HEK293 (cell line): ENCODE results near the gene DCHS2.

ENCODE experiments used
- CTCF ChIA-PET: fragments of 350-600 bp; formaldehyde crosslinking; extraction: SDS; loops from one replicate; lab custom pipeline; 2021; ENCODE audit warnings: antibody characterized with exemption; lab: Yijun Ruan, JAX
- POLR2A ChIA-PET: fragments of 300-600 bp; formaldehyde crosslinking; extraction: SDS; loops from one replicate; lab custom pipeline; 2020; ENCODE audit warnings: antibody characterized with exemption, inconsistent platforms; lab: Yijun Ruan, JAX
- H3K27ac ChIP-seq: fragments of 200-500 bp; sonication (Bioruptor generic); 2 replicates; pipeline ENCODE4 v1.5.1; 2014; ENCODE audit warnings: low read depth, low read length, control low read depth, inconsistent platforms; ENCODE audit errors: extremely low read depth
- H3K36me3 ChIP-seq, 2 experiments: fragments of 200-500 bp in 1 of 2; sonication (Bioruptor generic) in 1 of 2; 1 replicate in 1 of 2; 2 replicates in 1 of 2; pipeline ENCODE4 v1.5.1; 2014 to 2017; ENCODE audit warnings: inconsistent platforms in 2 of 2, low read length in 2 of 2; ENCODE audit not compliant: control insufficient read depth in 2 of 2, insufficient read depth in 1 of 2
- H3K4me1 ChIP-seq: fragments of 200-500 bp; sonication (Bioruptor generic); 2 replicates; pipeline ENCODE4 v1.5.1; 2014; ENCODE audit warnings: mild to moderate bottlenecking, low read length, inconsistent platforms; ENCODE audit not compliant: control insufficient read depth, insufficient read depth
- H3K4me3 ChIP-seq: 2 replicates; pipeline ENCODE4 v1.5.1; 2011; ENCODE audit warnings: low read depth, mild to moderate bottlenecking, control low read depth, low read length, moderate library complexity
- H3K9me3 ChIP-seq: fragments of 200-500 bp; sonication (Bioruptor generic); 2 replicates; pipeline ENCODE4 v1.5.1; 2014; ENCODE audit warnings: low read depth, low read length, inconsistent platforms; ENCODE audit not compliant: control insufficient read depth, insufficient read depth
- GLIS1 ChIP-seq: fragments of 450-650 bp; formaldehyde crosslinking; IDR thresholded peaks from 2 replicates; pipeline ENCODE4 v1.5.1; 2016; ENCODE audit warnings: missing biosample characterization, missing genetic modification characterization
- HOXC10 ChIP-seq: sonication (generic); formaldehyde crosslinking; IDR thresholded peaks from 2 replicates; pipeline ENCODE4 v1.8.1; 2023; ENCODE audit warnings: mild to moderate bottlenecking, missing genetic modification reagents
- KLF9 ChIP-seq: fragments of 450-650 bp; formaldehyde crosslinking; IDR thresholded peaks from 2 replicates; pipeline ENCODE4 v1.5.1; 2016; ENCODE audit warnings: missing biosample characterization, missing genetic modification characterization, low read depth
- PRDM6 ChIP-seq: fragments of 450-650 bp; formaldehyde crosslinking; IDR thresholded peaks from 2 replicates; pipeline ENCODE4 v1.5.1; 2017; ENCODE audit warnings: missing biosample characterization, missing genetic modification characterization
- ZNF132 ChIP-seq: fragments of 450-650 bp; formaldehyde crosslinking; IDR thresholded peaks from 2 replicates; pipeline ENCODE4 v1.5.1; 2017; ENCODE audit warnings: missing biosample characterization, missing genetic modification characterization, borderline replicate concordance
- ZNF16 ChIP-seq: fragments of 450-650 bp; formaldehyde crosslinking; IDR thresholded peaks from 2 replicates; pipeline ENCODE4 v1.5.1; 2016; ENCODE audit warnings: low read depth, missing biosample characterization, missing genetic modification characterization
- ZNF174 ChIP-seq: fragments of 450-650 bp; formaldehyde crosslinking; IDR thresholded peaks from 2 replicates; pipeline ENCODE4 v1.5.0; 2017; ENCODE audit warnings: missing biosample characterization, mild to moderate bottlenecking, missing genetic modification characterization
- ZNF211 ChIP-seq: fragments of 450-650 bp; formaldehyde crosslinking; IDR thresholded peaks from 2 replicates; pipeline ENCODE4 v1.5.1; 2016; ENCODE audit warnings: low read depth, missing biosample characterization, missing genetic modification characterization
- ZNF24 ChIP-seq: fragments of 450-650 bp; formaldehyde crosslinking; IDR thresholded peaks from 2 replicates; pipeline ENCODE4 v1.5.1; 2016; ENCODE audit warnings: missing biosample characterization, missing genetic modification characterization
- ZNF266 ChIP-seq: fragments of 450-650 bp; formaldehyde crosslinking; IDR thresholded peaks from 2 replicates; pipeline ENCODE4 v1.5.1; 2016; ENCODE audit warnings: missing biosample characterization, missing genetic modification characterization, low read depth
- ZNF274 ChIP-seq, 2 experiments: fragments of 200-500 bp in 1 of 2; fragments of 450-650 bp in 1 of 2; sonication (Bioruptor generic) in 1 of 2; formaldehyde crosslinking in 1 of 2; IDR thresholded peaks; 2 replicates each; pipeline versions ENCODE4 v1.5.1 to v1.6.1; 2014 to 2016; ENCODE audit warnings: borderline replicate concordance in 1 of 2, inconsistent platforms in 1 of 2, low read length in 1 of 2, missing biosample characterization in 1 of 2, missing genetic modification characterization in 1 of 2
- ZNF280D ChIP-seq: fragments of 450-650 bp; formaldehyde crosslinking; IDR thresholded peaks from 2 replicates; pipeline ENCODE4 v1.5.1; 2016; ENCODE audit warnings: missing biosample characterization, missing genetic modification characterization
- ZNF324 ChIP-seq: fragments of 450-650 bp; formaldehyde crosslinking; IDR thresholded peaks from 2 replicates; pipeline ENCODE4 v1.5.1; 2016; ENCODE audit warnings: missing biosample characterization, missing genetic modification characterization
- ZNF449 ChIP-seq: fragments of 450-650 bp; formaldehyde crosslinking; IDR thresholded peaks from 2 replicates; pipeline ENCODE4 v1.5.1; 2017; ENCODE audit warnings: missing biosample characterization, mild to moderate bottlenecking, missing genetic modification characterization, moderate library complexity
- ZNF624 ChIP-seq: fragments of 450-650 bp; formaldehyde crosslinking; IDR thresholded peaks from 2 replicates; pipeline ENCODE4 v1.5.1; 2017; ENCODE audit warnings: missing biosample characterization, missing genetic modification characterization
- ZNF654 ChIP-seq: fragments of 450-650 bp; formaldehyde crosslinking; IDR thresholded peaks from 2 replicates; pipeline ENCODE4 v1.5.1; 2016; ENCODE audit warnings: low read depth, missing biosample characterization, missing genetic modification characterization
- ZNF658 ChIP-seq: fragments of 450-650 bp; formaldehyde crosslinking; IDR thresholded peaks from 2 replicates; pipeline ENCODE4; 2016; ENCODE audit warnings: missing biosample characterization, missing genetic modification characterization
- ZNF677 ChIP-seq: fragments of 450-650 bp; IDR thresholded peaks from 2 replicates; pipeline ENCODE4 v1.5.0; 2018; ENCODE audit warnings: missing biosample characterization, mild to moderate bottlenecking, missing genetic modification characterization, moderate library complexity
- ZNF707 ChIP-seq: fragments of 450-650 bp; formaldehyde crosslinking; IDR thresholded peaks from 2 replicates; pipeline ENCODE4 v1.5.1; 2016; ENCODE audit warnings: missing biosample characterization, missing genetic modification characterization
- ZNF830 ChIP-seq: fragments of 450-650 bp; IDR thresholded peaks from 2 replicates; pipeline ENCODE4 v1.5.0; 2018; ENCODE audit warnings: missing biosample characterization, missing genetic modification characterization, low read depth, mild to moderate bottlenecking, moderate library complexity

The DCHS2 gene

GRCh38 chr4:154319736-154320135, 171.9 kb downstream of the DCHS2 start (continued):
- TF ChIP-seq ZNF274 (IDR thresholded peaks at IDR 0.05; ENCODE audit: low read length) (no peak), ZNF274 (tag by site-specific recombination; IDR thresholded peaks at IDR 0.05; ENCODE audit: borderline replicate concordance) (no peak), ZNF324 (no peak), ZNF654 (tag by site-specific recombination) (no peak), PRDM6 (tag by site-specific recombination) (no peak), ZNF174 (no peak)
- TF ChIP-seq, all 188 proteins: peak for 0

GRCh38 chr4:154317201-154317999, 174.2 kb downstream of the DCHS2 start:
- Histone ChIP-seq H3K9me3 (no peaks in the 10 kb centered on the region), H3K27ac (no peak overlapping the region), H3K36me3 (no peaks in the 10 kb centered on the region), H3K4me3 (no peak overlapping the region), H3K4me1 (no peaks in the 10 kb centered on the region)
- CTCF ChIA-PET, result no interaction called here
- POLR2A ChIA-PET, result no interaction called here
- TF ChIP-seq KLF9 (tag by site-specific recombination), result no peak
- TF ChIP-seq ZNF658 (tag by site-specific recombination), result no peak
- TF ChIP-seq ZNF16 (tag by site-specific recombination), result no peak
- no peak for TF ChIP-seq ZNF24 (tag by site-specific recombination)
- no peak for TF ChIP-seq GLIS1 (tag by site-specific recombination)

- H3K4me1 ChIP-seq, result no peaks in the 10 kb centered on the region
- H3K9me3 ChIP-seq, result no peaks in the 10 kb centered on the region
- no peaks in the 10 kb centered on the region for H3K36me3 ChIP-seq
- POLR2A ChIA-PET, result no interaction called here
- no peak overlapping the region for H3K4me3 ChIP-seq
- CTCF ChIA-PET, result interaction anchor here (1.5 kb wide), 1 partner anchor 531 kb away, joined by 3 read pairs; no protein-coding TSS in a partner anchor
- no peak overlapping the region for H3K27ac ChIP-seq
- TF ChIP-seq ZNF707 (tag by site-specific recombination), result no peak
- TF ChIP-seq ZNF266 (tag by site-specific recombination), result no peak
- no peak for TF ChIP-seq ZNF830
- no peak for TF ChIP-seq ZNF280D (tag by site-specific recombination)
- TF ChIP-seq ZNF132 (tag by site-specific recombination), result no peak
- TF ChIP-seq ZNF624, result no peak
- no peak for TF ChIP-seq HOXC10 (CRISPR knock-in tag)
- TF ChIP-seq ZNF211, result no peak
- no peak for TF ChIP-seq ZNF677 (tag by site-specific recombination)
- TF ChIP-seq ZNF449, result no peak
These were observed 175.9 kb downstream of the DCHS2 start for GRCh38 chr4:154315741-154316140.
